Endothelial cell of umbilical vein (primary cell): Measurements from ENCODE around the gene PPP2R2D. TPM values are rescaled to one million over a fixed set of nuclear protein-coding genes. Genes with fewer than 3 reads are reported as not detected.

ENCODE experiments used
- BruUV-seq: library from RNA; stranded (reverse); fragments of 400-500 nt; replicated peaks from 2 replicates; lab custom pipeline; 2021; lab: Mats Ljungman, UMichigan
- CTCF ChIA-PET: fragments of 300-600, 350-600 bp; sonication (Branson Sonifier 250); formaldehyde crosslinking; loops from one replicate; lab custom pipeline; 2021; ENCODE audit warnings: antibody characterized with exemption, inconsistent platforms; lab: Charles Lee
- POLR2A ChIA-PET: fragments of 300-600, 350-600 bp; sonication (Branson Sonifier 250); formaldehyde crosslinking; loops from one replicate; lab custom pipeline; 2021; ENCODE audit warnings: antibody characterized with exemption, inconsistent platforms; lab: Charles Lee
- DNase-seq: peaks from one replicate; pipeline ENCODE4 v3.0.0-alpha.2; 2011; ENCODE audit warnings: low read depth, low spot score
- FAIRE-seq: peaks from 2 replicates; lab custom pipeline; 2011; peaks lifted over from hg19 to GRCh38; lab: Jason Lieb, UNC
- H2AFZ ChIP-seq: 2 replicates; pipeline ENCODE4 v1.6.0; 2012; ENCODE audit warnings: low read depth, low read length, control low read depth, inconsistent platforms
- H3K27ac ChIP-seq: 2 replicates; pipeline ENCODE4 v1.5.1; 2011; ENCODE audit warnings: low read depth, mild to moderate bottlenecking, control low read depth, low read length, moderate library complexity; ENCODE audit not compliant: insufficient read depth
- H3K27me3 ChIP-seq, 2 experiments: 2 replicates each; pipeline versions ENCODE4 v1.6.0 to v1.6.1; 2011; ENCODE audit warnings: low read length in 2 of 2, mixed read lengths in 1 of 2; ENCODE audit not compliant: control insufficient read depth in 2 of 2, insufficient read depth in 2 of 2
- H3K36me3 ChIP-seq, 2 experiments: 2 replicates in 1 of 2; 3 replicates in 1 of 2; pipeline ENCODE4 v1.5.1; 2011; ENCODE audit warnings: low read length in 2 of 2, mild to moderate bottlenecking in 1 of 2, moderate library complexity in 1 of 2; ENCODE audit not compliant: control insufficient read depth in 2 of 2, insufficient read depth in 2 of 2; ENCODE audit errors: extremely low read depth in 1 of 2
- H3K4me1 ChIP-seq: 3 replicates; pipeline ENCODE4 v1.5.1; 2011; ENCODE audit warnings: mild to moderate bottlenecking, low read length; ENCODE audit not compliant: control insufficient read depth, insufficient read depth; ENCODE audit errors: extremely low read depth
- H3K4me2 ChIP-seq: 2 replicates; pipeline ENCODE4 v1.6.1; 2011; ENCODE audit warnings: low read length, control low read depth, mixed read lengths; ENCODE audit not compliant: insufficient read depth
- H3K4me3 ChIP-seq, 3 experiments: fragments of 200-600 bp in 1 of 3; sonication (generic), shearing (Covaris generic) in 1 of 3; replicated peaks in 1 of 3; 2 replicates each; pipeline ENCODE4 v1.5.1; 2011 to 2016; ENCODE audit warnings: control low read depth in 3 of 3, low read length in 3 of 3, mild to moderate bottlenecking in 2 of 3, inconsistent platforms in 1 of 3, low read depth in 1 of 3, moderate library complexity in 1 of 3; ENCODE audit not compliant: insufficient read depth in 1 of 3
- H3K79me2 ChIP-seq: 2 replicates; pipeline ENCODE4 v1.6.0; 2012; ENCODE audit warnings: low read length, inconsistent platforms; ENCODE audit not compliant: control insufficient read depth, insufficient read depth
- H3K9ac ChIP-seq: replicated peaks from 2 replicates; pipeline ENCODE3; 2011; ENCODE audit warnings: low read length, control low read depth; ENCODE audit not compliant: insufficient read depth; ENCODE audit errors: extremely low read depth
- H3K9me1 ChIP-seq: replicated peaks from 3 replicates; pipeline ENCODE4 v1.6.0; 2011; ENCODE audit warnings: mild to moderate bottlenecking, low read length; ENCODE audit not compliant: control insufficient read depth, insufficient read depth; ENCODE audit errors: extremely low read depth
- H3K9me3 ChIP-seq: replicated peaks from 2 replicates; pipeline ENCODE4 v1.5.1; 2012; ENCODE audit warnings: low read length, inconsistent platforms; ENCODE audit not compliant: control insufficient read depth, insufficient read depth
- H4K20me1 ChIP-seq: replicated peaks from 2 replicates; pipeline ENCODE3; 2011; ENCODE audit warnings: mild to moderate bottlenecking, low read length; ENCODE audit not compliant: control insufficient read depth, insufficient read depth; ENCODE audit errors: extremely low read depth
- CTCF ChIP-seq, 2 donors: IDR thresholded peaks; 1 replicate in 1 of 2; 2 replicates in 1 of 2; pipeline ENCODE4 v1.5.1; 2011; ENCODE audit warnings: low read length in 2 of 2, mild to moderate bottlenecking in 2 of 2, moderate library complexity in 2 of 2, control low read depth in 1 of 2, inconsistent platforms in 1 of 2, low read depth in 1 of 2; ENCODE audit not compliant: insufficient read depth in 1 of 2; ENCODE audit errors: extremely low read depth in 1 of 2
- EZH2 ChIP-seq: IDR thresholded peaks from 2 replicates; pipeline ENCODE4 v1.6.1; 2012; ENCODE audit warnings: borderline replicate concordance, low read depth, mild to moderate bottlenecking, moderate library complexity, low read length, inconsistent platforms; ENCODE audit not compliant: severe bottlenecking
- FOS ChIP-seq: IDR thresholded peaks from 2 replicates; pipeline ENCODE4 v1.6.1; 2011; ENCODE audit warnings: mild to moderate bottlenecking, low read length, moderate library complexity, borderline replicate concordance; ENCODE audit not compliant: insufficient read depth
- GATA2 ChIP-seq: IDR thresholded peaks from 2 replicates; pipeline ENCODE4 v1.7.0; 2011; ENCODE audit warnings: low read depth, mild to moderate bottlenecking, moderate library complexity, mixed read lengths, low read length; ENCODE audit not compliant: insufficient read length, insufficient read depth
- JUN ChIP-seq: IDR thresholded peaks from 2 replicates; pipeline ENCODE4 v1.6.1; 2011; ENCODE audit warnings: borderline replicate concordance, low read depth; ENCODE audit not compliant: insufficient read length, insufficient read depth
- MAX ChIP-seq: IDR thresholded peaks from 2 replicates; pipeline ENCODE4 v1.6.1; 2011; ENCODE audit not compliant: insufficient read depth, insufficient read length
- MYC ChIP-seq: IDR thresholded peaks from one replicate; pipeline ENCODE4 v1.6.1; 2011; ENCODE audit warnings: mild to moderate bottlenecking, low read depth, low read length
- POLR2A ChIP-seq: IDR thresholded peaks from 2 replicates; pipeline ENCODE4 v1.6.1; 2012; ENCODE audit warnings: low read depth, mild to moderate bottlenecking, control low read depth, low read length
- POLR2AphosphoS5 ChIP-seq: IDR thresholded peaks from 2 replicates; pipeline ENCODE4 v1.6.1; 2012; ENCODE audit warnings: low read depth, mild to moderate bottlenecking, control low read depth, low read length, moderate library complexity; ENCODE audit not compliant: insufficient read depth
- dilution Hi-C: fragments of 300-500 bp; cut with MboI; formaldehyde crosslinking; loops from one replicate; pipeline ENCODE4 v1.15.0; 2019; ENCODE audit warnings: low sequenced_read_pairs; ENCODE audit not compliant: extremely low pct_ligation_motif_present
- intact Hi-C: fragments of 100-400 bp; cut with micrococcal nuclease; formaldehyde crosslinking; loops from one replicate; pipeline ENCODE4 v1.10.0; 2022
- polyA plus RNA-seq, 4 experiments: library from polyadenylated mRNA; depleted of rRNA in 3 of 4; stranded (reverse) in 3 of 4; unstranded in 1 of 4; fragments of >200 nt; gene quantifications; 2 replicates each; pipeline versions ENCODE4 v1.2.1 to v1.2.3, GENCODE V29; 2011 to 2012; ENCODE audit warnings: missing spikeins in 1 of 4
- total RNA-seq: library from RNA; stranded (reverse); gene quantifications from 2 replicates; pipeline ENCODE4 v1.2.3, GENCODE V29; 2021

PPP2R2D gene
- total and polyA plus RNA-seq, 2 donors (not counting 3 experiments of a cell fraction or from before 2014, with no cell fraction given): 29.9 to 36.3 TPM

GRCh38 chr10:131906269-131906639 lies 5.4 kb downstream of the PPP2R2D start:
- H3K4me1 ChIP-seq: peaks cover 19% of the 10 kb centered on the region
- no peak for TF ChIP-seq MYC
- TF ChIP-seq CTCF (IDR thresholded peaks at IDR 0.05; ENCODE audit: extremely low read depth in 1 of 2, insufficient read depth in 1 of 2, low read depth in 1 of 2, low read length in 2 of 2): no peak
- TF ChIP-seq JUN: no peak
- TF ChIP-seq FOS: no peak
- TF ChIP-seq POLR2A: no peak
- no peak for TF ChIP-seq POLR2AphosphoS5
- no peak for TF ChIP-seq EZH2
- TF ChIP-seq GATA2: no peak
- TF ChIP-seq MAX: no peak
- DNase-seq (no peak), FAIRE-seq (no peak)
- H3K79me2 ChIP-seq: peaks cover 95% of the 10 kb centered on the region
- no peak overlapping the region for H2AFZ ChIP-seq
- no peak overlapping the region for H3K4me3 ChIP-seq
- CTCF ChIA-PET: interaction anchor here (1.0 to 5.8 kb wide), 4 partner anchors 37 to 117 kb away, joined by 3 to 38 read pairs (median 4); no protein-coding TSS in a partner anchor
- intact Hi-C loops: no loop called here
- BruUV-seq: no TSS peak
- H3K27ac ChIP-seq: no peak overlapping the region
- H3K36me3 ChIP-seq: peaks cover 0 to 10% of the 10 kb centered on the region in 2 experiments
- H3K9me3 ChIP-seq: no peaks in the 10 kb centered on the region
- POLR2A ChIA-PET: no interaction called here
- H3K27me3 ChIP-seq: no peaks in the 10 kb centered on the region
- peaks cover 2% of the 10 kb centered on the region for H4K20me1 ChIP-seq
- H3K9ac ChIP-seq: no peak overlapping the region
- H3K9me1 ChIP-seq: no peaks in the 10 kb centered on the region
- dilution Hi-C loops: no loop called here
- H3K4me2 ChIP-seq: no peak overlapping the region
